ENCODE measurements around the gene RTRAF.

RTRAF gene

GRCh38 chr14:51972566-51972965 is 16.8 kb upstream of the RTRAF start:
- Mint-ChIP-seq H3K4me1 (no peaks in the 10 kb centered on the region), H3K36me3 (peaks cover 2% of the 10 kb centered on the region), H3K27me3 (no peaks in the 10 kb centered on the region), H3K9me3 (no peaks in the 10 kb centered on the region), H3K4me3 (no peak overlapping the region), H3K27ac (no peak overlapping the region)
- no peak for ATAC-seq (ENCODE audit: low read depth)
- DNase-seq (ENCODE audit: low spot score in 2 of 2): no peak

GRCh38 chr14:51977075-51977474 is 12.3 kb upstream of the RTRAF start:
- DNase-seq (ENCODE audit: low spot score in 2 of 2) (no peak), ATAC-seq (ENCODE audit: low read depth) (no peak)
- H3K36me3 Mint-ChIP-seq: no peaks in the 10 kb centered on the region
- H3K4me1 Mint-ChIP-seq: peaks cover 3% of the 10 kb centered on the region
- no peaks in the 10 kb centered on the region for H3K9me3 Mint-ChIP-seq
- no peaks in the 10 kb centered on the region for H3K27me3 Mint-ChIP-seq
- H3K4me3 Mint-ChIP-seq: no peak overlapping the region
- no peak overlapping the region for H3K27ac Mint-ChIP-seq

GRCh38 chr14:51978681-51979085 is 10.7 kb upstream of the RTRAF start:
- DNase-seq (ENCODE audit: low spot score in 2 of 2) (no peak), ATAC-seq (ENCODE audit: low read depth) (no peak)
- Mint-ChIP-seq H3K27ac (no peak overlapping the region), H3K4me3 (no peak overlapping the region), H3K36me3 (no peaks in the 10 kb centered on the region), H3K27me3 (no peaks in the 10 kb centered on the region), H3K9me3 (peaks cover under 1% of the 10 kb centered on the region), H3K4me1 (peaks cover 3% of the 10 kb centered on the region)

DNA sequence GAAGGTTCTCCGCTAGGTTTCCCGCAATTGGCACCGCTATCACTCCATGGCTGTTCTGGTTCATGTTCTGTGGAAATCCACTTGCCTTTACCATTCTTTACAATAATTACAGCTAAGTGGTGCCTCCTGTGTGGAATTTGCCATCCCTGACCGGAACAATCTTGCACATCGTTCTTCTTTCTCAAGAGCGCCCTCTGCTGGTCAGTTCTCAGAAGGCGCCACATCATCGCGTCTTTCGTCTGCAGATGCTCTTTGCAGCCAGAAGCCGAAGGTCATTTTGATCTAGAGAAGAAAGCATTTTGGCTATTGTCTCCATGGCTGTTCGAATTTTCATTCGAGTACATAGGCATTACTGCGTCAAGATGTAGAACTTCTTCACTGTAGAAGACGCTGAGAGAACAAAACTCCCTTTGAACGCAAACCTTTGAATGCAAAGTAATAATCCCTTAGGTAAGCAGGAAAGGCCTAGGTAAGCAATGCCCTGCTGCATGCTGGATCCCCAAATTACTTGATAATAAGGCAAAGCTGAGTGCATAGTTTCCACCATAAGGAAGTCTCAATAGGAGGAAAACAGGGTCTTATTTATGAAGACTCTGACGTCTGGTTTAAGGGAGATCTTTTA is 10.1 kb upstream of the RTRAF start:
- no peak overlapping the region for H3K4me3 Mint-ChIP-seq
- DNase-seq (ENCODE audit: low spot score in 2 of 2): peak; percentile 79 to 91
- H3K27me3 Mint-ChIP-seq: no peaks in the 10 kb centered on the region
- peak; percentile 81 for ATAC-seq (ENCODE audit: low read depth)
- no peaks in the 10 kb centered on the region for H3K36me3 Mint-ChIP-seq
- H3K27ac Mint-ChIP-seq: no peak overlapping the region
- H3K9me3 Mint-ChIP-seq: peaks cover 3% of the 10 kb centered on the region
- peaks cover 3% of the 10 kb centered on the region for H3K4me1 Mint-ChIP-seq

DNA sequence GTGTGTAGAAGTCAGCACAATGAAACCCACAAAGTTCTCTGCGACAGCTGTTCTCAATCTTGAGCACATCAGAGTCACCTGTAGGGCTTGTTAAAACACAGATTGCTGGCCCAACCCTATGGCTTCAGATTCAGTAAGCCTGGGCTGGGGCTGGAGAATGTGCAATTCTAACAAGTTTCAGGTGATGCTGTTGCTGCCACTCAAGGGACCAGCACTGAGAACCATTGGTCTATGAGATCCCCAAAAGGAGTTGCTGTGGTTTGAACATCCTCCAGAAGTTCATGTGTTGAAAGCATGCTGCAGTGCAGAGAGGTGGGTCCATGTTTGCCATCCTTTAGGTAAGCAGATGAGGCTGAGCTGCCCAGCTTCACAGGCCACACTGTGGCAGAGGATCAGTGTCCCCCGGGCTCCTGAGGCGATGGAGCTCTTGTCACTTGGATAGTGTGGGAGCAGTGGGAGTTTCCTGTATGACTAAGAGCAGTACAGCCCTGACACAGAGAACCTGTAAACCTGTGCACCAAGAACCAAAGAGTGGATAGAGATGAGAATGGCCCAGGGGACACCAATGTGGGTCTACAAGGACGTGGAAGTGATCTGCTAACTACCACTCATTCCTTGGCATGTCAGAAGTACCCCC is 8.0 kb upstream of the RTRAF start:
- Mint-ChIP-seq H3K27me3 (no peaks in the 10 kb centered on the region), H3K36me3 (no peaks in the 10 kb centered on the region), H3K4me1 (peaks cover 3% of the 10 kb centered on the region), H3K4me3 (no peak overlapping the region), H3K9me3 (peaks cover 3% of the 10 kb centered on the region), H3K27ac (no peak overlapping the region)
- DNase-seq (ENCODE audit: low spot score in 2 of 2) (no peak), ATAC-seq (ENCODE audit: low read depth) (no peak)

GRCh38 chr14:51988221-51988620 is 1.1 kb upstream of the RTRAF start:
- Mint-ChIP-seq H3K36me3 (peaks cover under 1% of the 10 kb centered on the region), H3K4me1 (peaks cover 14% of the 10 kb centered on the region), H3K9me3 (peaks cover 3% of the 10 kb centered on the region), H3K4me3 (peak overlapping the region; percentile 99), H3K27ac (peak overlapping the region; percentile 93), H3K27me3 (no peaks in the 10 kb centered on the region)
- DNase-seq (ENCODE audit: low spot score in 2 of 2): no peak
- no peak for ATAC-seq (ENCODE audit: low read depth)

GRCh38 chr14:51990488-51990887 is 1.1 kb downstream of the RTRAF start:
- Mint-ChIP-seq H3K27me3 (no peaks in the 10 kb centered on the region), H3K4me1 (peaks cover 23% of the 10 kb centered on the region), H3K36me3 (peaks cover 13% of the 10 kb centered on the region), H3K9me3 (no peaks in the 10 kb centered on the region), H3K27ac (peak overlapping the region; percentile 93), H3K4me3 (peak overlapping the region; percentile 99)
- ATAC-seq (ENCODE audit: low read depth): no peak
- no peak for DNase-seq (ENCODE audit: low spot score in 2 of 2)

DNA sequence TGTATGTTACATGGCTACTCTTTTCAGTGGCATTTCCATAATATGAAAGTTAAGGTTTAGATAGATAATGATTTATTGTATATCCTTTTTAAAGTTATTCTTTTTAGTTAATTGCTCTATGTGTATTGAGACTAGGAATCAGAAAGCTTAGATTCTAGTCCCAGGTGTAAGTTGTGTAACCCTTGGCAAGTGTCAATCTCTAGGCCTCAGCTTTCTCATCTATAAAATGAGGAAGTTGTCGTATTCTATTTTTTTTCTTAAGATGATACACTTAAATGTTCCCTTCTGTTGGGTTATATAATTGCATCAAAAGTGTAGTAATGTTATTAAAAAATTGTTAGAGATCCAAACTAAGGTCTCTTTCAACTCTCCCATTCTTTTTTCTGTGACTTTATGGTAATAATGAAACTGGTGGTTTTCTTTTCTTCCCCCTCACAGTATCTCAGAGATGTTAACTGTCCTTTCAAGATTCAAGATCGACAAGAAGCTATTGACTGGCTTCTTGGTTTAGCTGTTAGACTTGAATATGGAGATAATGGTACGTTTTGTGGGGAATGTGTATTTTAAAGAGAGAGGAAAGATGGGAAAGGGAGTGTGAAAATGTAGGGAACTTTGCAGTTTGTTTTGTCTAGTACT is 4.1 kb downstream of the RTRAF start:
- DNase-seq (ENCODE audit: low spot score in 2 of 2) (no peak), ATAC-seq (ENCODE audit: low read depth) (no peak)
- Mint-ChIP-seq H3K27ac (peak overlapping the region; percentile 42), H3K9me3 (no peaks in the 10 kb centered on the region), H3K36me3 (peaks cover 18% of the 10 kb centered on the region), H3K4me1 (peaks cover 24% of the 10 kb centered on the region), H3K4me3 (no peak overlapping the region), H3K27me3 (no peaks in the 10 kb centered on the region)

- Mint-ChIP-seq H3K4me1 (peaks cover 13% of the 10 kb centered on the region), H3K9me3 (no peaks in the 10 kb centered on the region), H3K27ac (no peak overlapping the region), H3K27me3 (no peaks in the 10 kb centered on the region), H3K4me3 (no peak overlapping the region), H3K36me3 (peaks cover 24% of the 10 kb centered on the region)
- ATAC-seq (ENCODE audit: low read depth) (no peak), DNase-seq (ENCODE audit: low spot score in 2 of 2) (peak in 1 of 2 donors; percentile 20)
These were observed 6.9 kb downstream of the RTRAF start for GRCh38 chr14:51996148-51996746.

DNA sequence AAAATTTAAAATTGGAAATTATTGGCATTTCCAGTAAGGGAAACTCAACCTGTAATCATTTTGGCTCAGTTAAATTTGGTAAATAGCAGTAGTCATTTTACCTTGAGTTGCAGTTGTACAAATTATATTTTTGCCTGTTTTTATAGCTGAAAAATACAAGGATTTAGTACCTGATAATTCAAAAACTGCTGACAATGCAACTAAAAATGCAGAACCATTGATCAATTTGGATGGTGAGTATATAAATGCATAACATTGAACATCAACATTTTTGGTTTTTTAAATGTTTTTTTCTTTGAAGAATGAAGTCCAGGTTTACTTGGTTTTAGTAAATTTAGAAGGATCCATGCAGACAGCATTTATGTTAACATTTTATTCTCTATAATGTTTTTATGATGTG is 9.0 kb downstream of the RTRAF start:
- Mint-ChIP-seq H3K27ac (no peak overlapping the region), H3K36me3 (peaks cover 25% of the 10 kb centered on the region), H3K9me3 (no peaks in the 10 kb centered on the region), H3K4me3 (no peak overlapping the region), H3K27me3 (no peaks in the 10 kb centered on the region), H3K4me1 (peaks cover 11% of the 10 kb centered on the region)
- ATAC-seq (ENCODE audit: low read depth) (no peak), DNase-seq (ENCODE audit: low spot score in 2 of 2) (no peak)

- Mint-ChIP-seq H3K27ac (no peak overlapping the region), H3K27me3 (no peaks in the 10 kb centered on the region), H3K4me1 (peaks cover 8% of the 10 kb centered on the region), H3K36me3 (peaks cover 23% of the 10 kb centered on the region), H3K9me3 (no peaks in the 10 kb centered on the region), H3K4me3 (no peak overlapping the region)
- ATAC-seq (ENCODE audit: low read depth) (no peak), DNase-seq (ENCODE audit: low spot score in 2 of 2) (no peak)
These were observed 9.7 kb downstream of the RTRAF start for GRCh38 chr14:51999084-51999483.

- no peak overlapping the region for H3K4me3 Mint-ChIP-seq
- H3K4me1 Mint-ChIP-seq: peaks cover 3% of the 10 kb centered on the region
- DNase-seq (ENCODE audit: low spot score in 2 of 2): no peak
- H3K27ac Mint-ChIP-seq: no peak overlapping the region
- peaks cover 19% of the 10 kb centered on the region for H3K36me3 Mint-ChIP-seq
- ATAC-seq (ENCODE audit: low read depth): no peak
- no peaks in the 10 kb centered on the region for H3K9me3 Mint-ChIP-seq
- H3K27me3 Mint-ChIP-seq: no peaks in the 10 kb centered on the region
These were observed 10.8 kb downstream of the RTRAF start for GRCh38 chr14:52000019-52000582.

DNA sequence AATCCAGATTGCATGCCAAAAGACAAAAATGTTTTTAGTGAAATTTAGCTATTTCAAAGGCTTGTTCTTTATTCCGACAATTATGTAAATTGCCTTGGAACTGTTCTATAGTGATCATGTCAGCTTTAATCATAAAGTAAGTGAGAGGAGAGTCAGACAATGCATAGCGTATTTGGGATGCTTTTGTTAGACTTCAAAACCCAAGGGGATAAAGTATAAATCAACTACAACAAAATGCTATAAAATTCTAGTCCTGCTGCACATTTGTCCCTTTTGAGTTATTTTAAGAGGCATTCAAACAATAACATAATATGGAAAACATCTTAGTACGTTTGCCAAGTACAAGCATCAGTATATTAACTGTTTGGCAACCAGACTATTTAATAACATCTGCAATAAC is 11.3 kb downstream of the RTRAF start:
- H3K27ac Mint-ChIP-seq: no peak overlapping the region
- H3K9me3 Mint-ChIP-seq: no peaks in the 10 kb centered on the region
- H3K36me3 Mint-ChIP-seq: peaks cover 22% of the 10 kb centered on the region
- H3K27me3 Mint-ChIP-seq: no peaks in the 10 kb centered on the region
- no peak overlapping the region for H3K4me3 Mint-ChIP-seq
- peaks cover 3% of the 10 kb centered on the region for H3K4me1 Mint-ChIP-seq
- ATAC-seq (ENCODE audit: low read depth) (no peak), DNase-seq (ENCODE audit: low spot score in 2 of 2) (no peak)

DNA sequence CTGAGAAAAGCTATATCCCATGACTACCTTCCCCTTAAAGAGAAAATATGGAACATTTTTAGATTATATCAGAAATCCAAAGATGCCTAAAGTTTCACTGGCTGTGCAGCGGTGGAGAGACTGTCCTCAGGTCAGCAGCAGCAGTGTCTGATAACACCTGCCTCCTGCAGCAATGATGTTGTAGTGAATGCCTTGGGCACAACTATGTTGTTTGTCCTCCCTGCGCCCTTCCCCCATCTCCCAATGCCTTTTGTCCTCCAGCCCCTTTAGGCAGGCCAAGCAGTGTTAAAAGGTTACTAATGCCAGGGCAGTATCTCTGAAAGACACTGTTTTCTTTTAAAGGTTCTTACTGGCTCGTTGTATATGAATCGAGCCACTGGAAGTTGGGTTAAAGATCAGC is 13.2 kb downstream of the RTRAF start:
- no peaks in the 10 kb centered on the region for H3K4me1 Mint-ChIP-seq
- no peak for ATAC-seq (ENCODE audit: low read depth)
- H3K9me3 Mint-ChIP-seq: no peaks in the 10 kb centered on the region
- no peak overlapping the region for H3K27ac Mint-ChIP-seq
- no peaks in the 10 kb centered on the region for H3K27me3 Mint-ChIP-seq
- no peak for DNase-seq (ENCODE audit: low spot score in 2 of 2)
- peaks cover 23% of the 10 kb centered on the region for H3K36me3 Mint-ChIP-seq
- H3K4me3 Mint-ChIP-seq: no peak overlapping the region

Measured in memory B cell (primary cell).